Measurements from ENCODE around the gene MRPL27.
A peak's percentile ranks its signal among the peaks of the same experiment; 100 is the strongest.

Gene MRPL27

GRCh38 chr17:50382931-50383330, 9.9 kb upstream of the MRPL27 start:
- DNase-seq: no peak

DNA sequence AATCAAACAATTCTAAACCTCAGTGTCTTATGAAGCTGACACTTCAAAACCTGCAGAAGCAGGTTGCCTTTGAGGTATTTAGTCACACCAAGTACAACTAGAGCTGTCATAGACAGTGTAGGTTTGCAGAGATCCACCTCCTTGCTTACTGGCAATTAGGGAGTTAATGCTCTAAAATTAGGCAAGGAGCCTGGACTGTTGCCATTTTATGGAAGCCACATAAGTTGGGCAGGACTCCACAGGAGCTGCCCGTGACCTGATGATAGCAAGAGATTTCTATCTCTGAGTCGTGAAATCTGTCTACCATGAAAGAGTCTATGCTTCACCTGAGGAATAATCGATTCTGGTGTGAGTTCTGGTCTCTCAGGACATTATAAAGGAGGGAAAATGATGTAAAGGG, 8.9 kb upstream of the MRPL27 start:
- no peak for DNase-seq

DNA sequence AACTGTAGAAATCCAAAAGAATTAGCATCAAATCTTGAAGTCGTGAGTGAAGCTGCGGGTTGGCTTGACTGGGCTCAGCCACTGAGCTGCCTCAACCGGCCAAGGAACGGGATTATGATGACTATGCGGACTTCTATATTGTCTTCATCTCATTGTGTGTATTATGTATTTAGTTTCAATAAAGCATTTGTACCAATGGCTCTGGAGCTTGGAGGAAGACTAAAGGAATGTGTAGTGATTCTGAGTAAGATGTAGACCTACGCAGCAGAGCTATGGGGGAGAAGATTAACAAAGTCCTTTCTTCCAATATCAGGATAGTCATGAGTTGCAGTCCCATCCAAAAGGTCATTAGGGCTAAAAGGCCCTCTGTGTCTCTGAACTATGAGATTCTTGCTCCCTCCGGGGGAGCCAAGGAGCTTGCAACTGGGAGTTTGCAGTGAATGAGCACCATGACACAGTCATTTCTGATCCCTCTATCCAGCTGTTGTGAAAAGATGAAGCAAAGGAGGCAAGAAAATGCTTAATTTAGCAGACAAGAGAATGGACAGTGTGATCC, 8.4 kb upstream of the MRPL27 start:
- no peak for DNase-seq

GRCh38 chr17:50380369-50381259, 7.6 kb upstream of the MRPL27 start:
- no peak for DNase-seq

DNA sequence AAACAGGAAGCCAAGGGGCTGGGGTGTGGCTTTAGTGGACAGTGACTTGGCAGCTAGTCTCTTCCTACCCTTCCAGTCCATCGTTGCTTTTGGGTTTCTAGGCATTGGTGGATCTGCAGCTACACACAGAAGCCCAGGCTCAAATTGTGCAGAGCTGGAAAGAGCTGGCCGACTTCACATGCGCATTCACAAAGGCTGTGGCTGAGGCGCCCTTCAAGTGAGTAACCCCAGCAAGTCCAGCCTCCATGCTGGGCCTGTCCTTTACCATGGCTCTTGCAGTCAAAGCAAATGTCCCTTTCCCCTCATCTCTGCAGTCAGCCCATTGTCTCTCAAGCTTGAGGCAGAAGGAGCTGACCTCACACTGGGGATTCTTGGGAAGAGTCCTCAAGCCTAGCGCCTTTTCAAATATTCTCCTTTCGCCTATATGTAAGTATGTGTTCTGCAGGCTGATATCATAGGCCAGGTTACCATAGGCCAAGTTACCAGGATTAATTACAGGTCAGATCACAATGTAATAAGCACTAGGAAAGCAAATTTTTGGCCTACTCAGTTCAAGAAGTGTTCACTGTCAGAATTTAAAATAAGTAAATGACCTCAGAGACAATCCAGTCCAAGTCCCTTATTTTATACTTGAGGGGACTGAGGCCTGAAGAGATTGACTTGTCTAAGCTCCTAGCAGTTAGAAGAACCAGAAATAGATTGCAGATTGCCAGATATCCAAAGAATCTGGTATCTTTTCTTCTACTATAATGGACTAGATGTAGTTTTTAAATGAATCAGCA, 6.6 kb upstream of the MRPL27 start:
- no peak for DNase-seq

GRCh38 chr17:50375858-50376538, 3.0 kb upstream of the MRPL27 start:
- no peak for DNase-seq

DNA sequence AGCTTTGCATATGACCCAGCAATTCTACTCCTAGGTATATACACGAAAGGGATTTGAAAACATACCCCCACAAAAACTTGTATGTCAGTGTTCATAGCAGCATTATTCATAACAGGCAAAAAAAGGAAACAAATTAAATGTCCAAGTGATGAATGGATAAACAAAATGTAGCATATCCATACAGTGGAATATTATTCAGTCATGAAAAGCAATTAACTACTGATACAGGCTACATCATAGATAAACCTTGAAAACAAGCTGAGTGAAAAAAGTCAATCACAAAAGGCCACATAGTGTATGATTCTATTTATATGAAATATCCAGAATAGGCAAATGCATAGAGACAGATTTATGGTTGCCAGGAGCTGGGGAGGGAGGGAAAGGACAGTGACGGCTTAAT, 721 bp upstream of the MRPL27 start:
- DNase-seq: no peak

- DNase-seq: no peak
Observed at GRCh38 chr17:50372222-50372757, 694 bp downstream of the MRPL27 start.

DNA sequence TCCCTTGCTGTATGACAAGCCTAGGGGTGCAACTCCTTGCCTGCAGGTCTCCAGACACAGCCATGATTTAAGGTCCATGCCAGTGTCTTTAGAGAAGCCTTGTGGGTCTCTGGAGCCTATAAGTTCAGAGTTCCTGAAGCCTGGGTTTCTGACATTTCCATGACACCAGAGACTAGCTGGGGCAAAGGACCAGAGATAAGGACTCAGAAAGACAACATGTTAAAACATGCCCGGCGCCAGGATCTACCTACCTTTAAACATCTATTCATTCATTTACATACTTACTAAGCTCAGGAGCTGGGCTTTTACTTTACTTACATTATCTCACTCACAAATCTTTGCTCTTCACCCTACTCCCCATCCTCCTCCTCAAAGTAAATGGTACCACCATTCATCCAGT, 1.5 kb downstream of the MRPL27 start:
- DNase-seq: no peak

DNA sequence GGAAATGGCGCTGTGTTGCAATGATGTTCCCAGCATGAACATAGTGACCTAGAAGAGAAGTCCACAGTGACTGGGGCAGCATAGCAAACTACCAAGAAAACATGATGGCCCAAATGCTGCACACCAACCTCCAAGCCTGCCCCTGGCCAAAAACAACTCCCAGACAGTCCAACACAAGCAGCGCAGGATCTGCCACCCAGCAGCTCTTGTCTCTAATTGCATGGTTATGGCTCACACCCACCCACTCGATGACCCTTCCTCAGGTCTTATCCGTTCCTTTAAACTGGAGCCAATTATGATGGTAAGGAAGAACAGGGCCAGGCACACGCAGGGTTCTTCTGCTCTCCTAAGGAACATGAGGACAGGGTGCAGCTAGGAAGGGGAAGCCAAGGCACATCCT, 2.9 kb downstream of the MRPL27 start:
- no peak for DNase-seq

DNA sequence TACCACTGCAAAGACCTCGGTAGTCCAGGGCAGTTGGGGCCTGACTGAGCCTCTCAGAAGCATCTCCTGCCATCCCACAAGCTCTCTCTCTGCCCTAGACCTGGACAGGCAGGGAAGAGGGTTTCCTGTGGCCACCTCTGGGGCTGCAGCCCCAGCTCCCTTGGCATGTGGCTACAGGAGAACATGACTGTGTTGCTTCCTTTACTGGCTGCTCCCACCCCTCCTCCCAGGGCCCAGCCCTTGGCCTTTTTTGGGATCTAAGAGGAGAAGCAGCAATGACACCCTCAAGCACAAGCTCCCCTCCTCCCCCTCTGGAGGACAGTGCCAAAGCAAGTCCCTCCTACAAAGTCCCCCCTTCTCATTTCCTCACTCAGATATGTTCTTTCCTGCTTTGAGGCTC, 5.6 kb downstream of the MRPL27 start:
- no peak for DNase-seq

DNA sequence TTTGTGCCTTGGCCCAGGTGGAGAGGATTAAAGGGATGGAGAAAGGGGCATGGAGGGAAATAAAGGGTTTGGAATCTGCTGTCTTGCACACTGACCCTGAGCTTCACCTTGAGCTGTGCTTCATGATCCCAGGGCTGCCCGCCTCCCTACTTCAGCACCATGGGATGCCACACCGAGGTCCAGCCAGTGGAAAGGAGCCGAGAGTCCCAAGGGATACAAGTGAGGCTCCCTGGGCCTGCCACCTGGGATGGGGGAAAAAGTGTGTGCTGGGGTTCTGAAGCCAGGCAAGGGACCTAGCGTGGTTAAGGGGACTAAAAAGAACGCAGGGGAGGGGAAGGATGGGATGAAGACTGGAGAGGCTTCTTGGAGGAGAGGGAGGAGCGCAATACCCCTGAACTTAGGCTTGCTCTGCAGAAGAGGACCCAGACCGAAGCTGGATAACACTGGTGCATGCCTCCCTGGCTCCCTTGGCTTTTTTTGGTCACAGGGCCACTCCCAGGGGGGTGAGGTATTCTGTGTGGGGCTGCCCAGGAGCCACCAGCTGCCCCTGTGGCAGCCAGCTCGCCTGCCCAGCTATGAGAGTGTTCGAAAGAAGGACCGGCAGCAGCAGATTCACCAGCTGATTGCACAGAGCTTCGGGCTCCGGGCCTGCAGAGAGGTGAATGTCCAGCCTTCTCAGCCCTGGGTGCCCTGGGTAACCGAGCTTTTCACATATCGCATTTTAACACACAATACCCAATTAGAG, 7.2 kb downstream of the MRPL27 start:
- no peak for DNase-seq

DNA sequence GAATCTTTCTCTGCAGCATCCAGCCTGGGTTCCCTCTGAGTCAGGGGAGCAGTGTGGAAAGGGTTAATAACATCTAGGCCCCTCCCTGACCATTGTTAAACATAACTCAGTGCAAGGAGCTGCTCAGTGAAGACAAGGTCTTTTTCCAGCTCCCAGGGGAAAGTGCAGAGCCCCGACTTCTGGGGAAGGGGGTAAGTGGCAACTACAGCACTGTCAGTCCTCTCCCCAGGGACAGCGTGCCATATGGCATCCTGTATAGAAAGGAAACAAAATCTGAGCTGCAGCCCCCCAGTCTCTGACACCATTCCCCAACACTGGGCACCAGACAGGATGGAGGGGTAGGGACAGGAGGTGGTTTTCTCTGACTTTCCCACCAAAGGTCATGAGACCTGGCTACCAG, 7.8 kb downstream of the MRPL27 start:
- DNase-seq: no peak

GRCh38 chr17:50364715-50365114, 8.3 kb downstream of the MRPL27 start:
- DNase-seq: no peak

DNA sequence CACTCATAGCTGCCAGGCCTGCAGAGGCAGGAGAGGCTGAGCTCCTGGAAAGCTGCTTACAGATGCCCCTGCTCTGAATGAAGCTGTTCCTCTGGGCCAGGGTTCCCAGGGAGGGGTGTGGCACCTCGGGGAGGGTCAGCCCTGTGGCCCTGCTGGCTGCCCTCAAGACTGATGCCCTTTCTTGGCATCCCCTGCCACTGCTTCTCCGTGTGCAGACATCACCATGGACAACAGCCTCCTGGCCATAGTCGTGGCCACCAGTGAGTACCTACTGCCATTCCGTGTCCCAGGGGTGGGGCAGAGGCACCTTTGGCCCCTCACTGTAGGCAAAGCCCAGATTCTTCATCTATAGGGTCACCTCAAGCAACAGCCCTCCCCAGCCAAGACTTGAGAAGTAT, 8.9 kb downstream of the MRPL27 start:
- no peak for DNase-seq

- no peak for DNase-seq
Observed at GRCh38 chr17:50363217-50364060, 9.5 kb downstream of the MRPL27 start.

GRCh38 chr17:50362661-50363060, 10.3 kb downstream of the MRPL27 start:
- DNase-seq: no peak

GRCh38 chr17:50361561-50362480, 11.2 kb downstream of the MRPL27 start:
- peak; percentile 20 for DNase-seq

- DNase-seq: no peak
Observed at GRCh38 chr17:50360486-50361115, 12.4 kb downstream of the MRPL27 start.

GRCh38 chr17:50359998-50360461, 13.0 kb downstream of the MRPL27 start:
- no peak for DNase-seq
